ENCODE results near the gene ZNF438.

Gene ZNF438

DNA sequence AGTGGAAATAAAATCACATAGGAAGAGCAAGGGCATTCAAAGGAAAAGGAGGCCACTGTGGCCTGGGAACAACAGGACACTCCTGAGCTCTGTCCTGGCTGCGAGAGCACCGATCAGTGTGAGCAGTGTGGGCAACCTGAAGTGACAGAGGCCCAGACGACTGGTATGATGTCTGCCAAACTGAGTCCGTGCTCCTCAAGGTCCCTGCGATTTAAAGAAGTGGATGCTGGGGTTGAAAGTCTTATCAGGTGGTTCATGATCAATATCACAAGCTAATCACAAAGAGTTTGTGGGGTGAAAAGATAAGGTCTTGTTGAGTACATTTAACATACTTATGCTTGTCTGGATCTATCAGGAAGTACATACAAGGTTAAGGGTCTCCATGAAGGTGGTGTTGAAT lies 176.5 kb downstream of the ZNF438 start:
- no peaks in the 10 kb centered on the region for H3K4me1 ChIP-seq
- no peak overlapping the region for H3K4me3 ChIP-seq (ENCODE audit: low read depth, low read length)
- H3K36me3 ChIP-seq, result no peaks in the 10 kb centered on the region
- DNase-seq, result no peak
- no peaks in the 10 kb centered on the region for H3K9me3 ChIP-seq
- H3K27me3 ChIP-seq, result no peaks in the 10 kb centered on the region
- TF ChIP-seq CTCF (IDR thresholded peaks at IDR 0.05; ENCODE audit: low read depth, low read length), result no peak

DNA sequence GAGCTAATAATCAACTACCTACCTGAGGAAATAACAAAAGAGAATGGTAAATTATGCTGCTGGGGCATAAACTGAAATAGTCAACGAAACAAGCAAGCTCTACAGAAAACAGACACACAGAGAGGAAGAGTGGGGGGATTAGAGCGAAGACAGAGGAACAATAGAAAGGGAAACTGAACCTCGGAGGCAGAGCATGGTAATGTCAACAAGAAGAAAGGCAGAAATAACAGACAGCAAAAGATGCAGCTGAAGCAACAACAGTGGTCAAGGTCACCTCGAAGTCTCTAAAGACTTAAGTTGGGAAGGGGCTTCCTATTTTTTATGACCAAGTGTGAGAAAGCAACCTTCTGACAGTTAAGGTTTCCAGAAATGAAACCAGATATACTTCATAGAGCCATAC lies 177.0 kb downstream of the ZNF438 start:
- Histone ChIP-seq H3K9me3 (no peaks in the 10 kb centered on the region), H3K4me1 (no peaks in the 10 kb centered on the region; the same call in 1 of the 2 replicates), H3K36me3 (no peaks in the 10 kb centered on the region), H3K4me3 (ENCODE audit: low read depth, low read length) (no peak overlapping the region), H3K27me3 (no peaks in the 10 kb centered on the region)
- no peak for DNase-seq
- TF ChIP-seq CTCF (IDR thresholded peaks at IDR 0.05; ENCODE audit: low read depth, low read length), result no peak

DNA sequence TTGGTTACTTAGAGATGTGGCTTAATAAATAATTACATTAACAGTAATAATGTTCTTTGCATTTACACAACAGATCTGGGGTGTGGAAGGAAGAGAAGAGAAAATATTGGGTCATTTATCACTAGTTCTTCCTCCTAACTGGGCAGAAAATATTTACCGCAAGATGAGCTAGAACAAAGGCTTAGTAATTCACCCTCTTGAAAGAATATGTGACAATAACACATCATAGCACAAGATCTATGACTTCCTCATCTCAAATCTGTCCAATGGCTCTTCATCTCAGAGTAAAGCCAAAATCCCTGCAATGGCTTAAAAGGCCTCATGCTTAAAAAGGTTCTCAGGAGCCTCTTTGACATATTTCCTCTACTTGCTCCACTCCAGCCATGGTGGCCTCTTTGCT lies 178.6 kb downstream of the ZNF438 start:
- Histone ChIP-seq H3K36me3 (no peaks in the 10 kb centered on the region), H3K4me3 (ENCODE audit: low read depth, low read length) (no peak overlapping the region), H3K9me3 (no peaks in the 10 kb centered on the region), H3K27me3 (no peaks in the 10 kb centered on the region), H3K4me1 (no peaks in the 10 kb centered on the region; the same call in 1 of the 2 replicates)
- no peak for DNase-seq
- TF ChIP-seq CTCF (IDR thresholded peaks at IDR 0.05; ENCODE audit: low read depth, low read length), result no peak

DNA sequence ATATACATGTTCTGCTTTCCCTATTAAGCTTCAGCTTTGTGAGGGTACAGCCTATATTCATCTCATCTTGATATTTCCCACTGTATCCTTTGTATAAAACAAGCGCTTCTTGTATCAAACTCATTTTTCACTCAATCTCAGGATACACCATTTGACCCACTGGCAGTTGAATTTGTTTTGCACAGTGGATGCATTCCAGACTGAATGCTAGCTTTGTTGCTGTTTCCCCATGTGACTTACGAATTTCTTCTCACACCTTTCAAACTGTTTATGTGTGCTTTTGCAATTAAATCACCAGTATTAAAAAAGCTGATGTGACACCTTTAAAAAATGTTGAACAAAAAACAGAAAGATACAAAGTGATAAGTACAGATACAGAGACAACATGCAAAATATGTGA lies 180.9 kb downstream of the ZNF438 start:
- no peak for DNase-seq
- Histone ChIP-seq H3K4me3 (ENCODE audit: low read depth, low read length) (no peak overlapping the region), H3K27me3 (no peaks in the 10 kb centered on the region), H3K36me3 (no peaks in the 10 kb centered on the region), H3K9me3 (no peaks in the 10 kb centered on the region), H3K4me1 (no peaks in the 10 kb centered on the region; the same call in 1 of the 2 replicates)
- no peak for TF ChIP-seq CTCF (IDR thresholded peaks at IDR 0.05; ENCODE audit: low read depth, low read length)

- Histone ChIP-seq H3K9me3 (no peaks in the 10 kb centered on the region), H3K4me1 (no peaks in the 10 kb centered on the region; the same call in 1 of the 2 replicates), H3K4me3 (ENCODE audit: low read depth, low read length) (no peak overlapping the region), H3K36me3 (no peaks in the 10 kb centered on the region), H3K27me3 (no peaks in the 10 kb centered on the region)
- no peak for TF ChIP-seq CTCF (IDR thresholded peaks at IDR 0.05; ENCODE audit: low read depth, low read length)
- DNase-seq, result no peak
Measured at GRCh38 chr10:30849231-30850035, 182.2 kb downstream of the ZNF438 start.

- no peaks in the 10 kb centered on the region for H3K27me3 ChIP-seq
- H3K36me3 ChIP-seq, result no peaks in the 10 kb centered on the region
- no peaks in the 10 kb centered on the region for H3K9me3 ChIP-seq
- no peak overlapping the region for H3K4me3 ChIP-seq (ENCODE audit: low read depth, low read length)
- TF ChIP-seq CTCF (IDR thresholded peaks at IDR 0.05; ENCODE audit: low read depth, low read length), result no peak
- H3K4me1 ChIP-seq, result no peaks in the 10 kb centered on the region; the same call in 1 of the 2 replicates
- DNase-seq, result no peak
Measured at GRCh38 chr10:30848396-30849032, 183.2 kb downstream of the ZNF438 start.

All from BE2C (cell line).